Measurements from ENCODE around the gene LDLRAD2. TPM values are rescaled to one million over a fixed set of nuclear protein-coding genes. Genes with fewer than 3 reads are reported as not detected.
"Not testable (repeated sequence)": the region's sequence is repeated elsewhere in the genome, so short reads cannot be mapped to it uniquely, and the experiment has no call there.

The LDLRAD2 gene
- total RNA-seq: under 1 TPM in 1 of 4 donors, not detected in 3; 0.60 TPM

GRCh38 chr1:21811875-21812305 lies at the start of gene LDLRAD2:
Gene LDLRAD2, plus strand, starts transcription at chr1:21812265. Its CDS starts 187 bp downstream, at chr1:21812452.
- H3K27ac ChIP-seq: no peak within 1 kb of the TSS
- no peak within 1 kb of the TSS for H3K4me3 ChIP-seq
- H3K9me3 ChIP-seq: no peaks in the 10 kb centered on the region
- H3K36me3 ChIP-seq: no peaks in the 10 kb centered on the region
- H3K4me1 ChIP-seq: peaks cover 0 to 12% (median 3%) of the 10 kb centered on the region in 4 donors
- no peak for DNase-seq (ENCODE audit: low spot score in 2 of 2)
- 45 to 57% methylated on average over 2 of the region's 2 CpGs for WGBS, 2 donors
- TF ChIP-seq EP300 (IDR thresholded peaks at IDR 0.05) (no peak), CTCF (IDR thresholded peaks at IDR 0.05) (no peak), POLR2A (IDR thresholded peaks at IDR 0.05) (no peak)
- peaks cover 0 to 17% of the 10 kb centered on the region in 2 donors for H3K27me3 ChIP-seq

- Histone ChIP-seq H3K9me3 (no peaks in the 10 kb centered on the region), H3K4me3 (no peak overlapping the region), H3K27ac (peak overlapping the region in 1 of 4 donors; percentile 84), H3K27me3 (no peaks in the 10 kb centered on the region), H3K36me3 (no peaks in the 10 kb centered on the region), H3K4me1 (peaks cover 0 to 77% (median 29%) of the 10 kb centered on the region in 4 donors)
- TF ChIP-seq EP300 (IDR thresholded peaks at IDR 0.05) (no peak), POLR2A (IDR thresholded peaks at IDR 0.05) (no peak), CTCF (IDR thresholded peaks at IDR 0.05) (no peak)
- WGBS, 2 donors: 95 to 96% methylated on average over 10 of the region's 10 CpGs
- no peak for DNase-seq (ENCODE audit: low spot score in 2 of 2)
Measured at GRCh38 chr1:21763236-21763635, 48.8 kb upstream of the LDLRAD2 start.

GRCh38 chr1:21763694-21764419 lies 48.2 kb upstream of the LDLRAD2 start:
- H3K27ac ChIP-seq: peak overlapping the region in 3 of 4 donors; percentile 9 to 84 (median 76)

GRCh38 chr1:21764615-21765423 lies 47.2 kb upstream of the LDLRAD2 start:
- H3K27ac ChIP-seq: peak overlapping the region; percentile 9 to 84 (median 55)
- H3K4me1 ChIP-seq: peaks cover 0 to 74% (median 28%) of the 10 kb centered on the region in 4 donors
- peak in 1 of 2 donors; percentile 63 for DNase-seq (ENCODE audit: low spot score in 2 of 2)

More at GRCh38 chr1:21763694-21764419, 48.2 kb upstream of the LDLRAD2 start:
- 70 to 71% methylated on average over 7 of the region's 7 CpGs for WGBS, 2 donors
- DNase-seq (ENCODE audit: low spot score in 2 of 2): no peak
- no peaks in the 10 kb centered on the region for H3K27me3 ChIP-seq
- no peak overlapping the region for H3K4me3 ChIP-seq
- H3K4me1 ChIP-seq: peaks cover 0 to 79% (median 31%) of the 10 kb centered on the region in 4 donors
- H3K36me3 ChIP-seq: no peaks in the 10 kb centered on the region
- no peaks in the 10 kb centered on the region for H3K9me3 ChIP-seq
- TF ChIP-seq POLR2A (IDR thresholded peaks at IDR 0.05) (no peak), CTCF (IDR thresholded peaks at IDR 0.05) (no peak), EP300 (IDR thresholded peaks at IDR 0.05) (no peak)

GRCh38 chr1:21766210-21766609 lies 45.9 kb upstream of the LDLRAD2 start:
- peak overlapping the region in 2 of 4 donors; percentile 76 to 84 for H3K27ac ChIP-seq
- peaks cover 0 to 65% (median 28%) of the 10 kb centered on the region in 4 donors for H3K4me1 ChIP-seq
- H3K27me3 ChIP-seq: no peaks in the 10 kb centered on the region
- H3K36me3 ChIP-seq: no peaks in the 10 kb centered on the region
- TF ChIP-seq POLR2A (IDR thresholded peaks at IDR 0.05): no peak
- no peaks in the 10 kb centered on the region for H3K9me3 ChIP-seq
- no peak overlapping the region for H3K4me3 ChIP-seq
- WGBS, 2 donors: 93 to 95% methylated on average over 4 of the region's 4 CpGs
- DNase-seq (ENCODE audit: low spot score in 2 of 2): no peak

More at GRCh38 chr1:21764615-21765423, 47.2 kb upstream of the LDLRAD2 start:
- 35 to 40% methylated on average over 13 of the region's 13 CpGs for WGBS, 2 donors
- Histone ChIP-seq H3K4me3 (no peak overlapping the region), H3K36me3 (no peaks in the 10 kb centered on the region), H3K27me3 (no peaks in the 10 kb centered on the region), H3K9me3 (no peaks in the 10 kb centered on the region)
- TF ChIP-seq POLR2A (IDR thresholded peaks at IDR 0.05): no peak
- peak; percentile 39 to 82 for TF ChIP-seq EP300 (IDR thresholded peaks at IDR 0.05)

- H3K4me1 ChIP-seq: peaks cover 0 to 62% (median 26%) of the 10 kb centered on the region in 4 donors
- not testable (repeated sequence) for H3K36me3 ChIP-seq
- 94 to 96% methylated on average over 8 of the region's 8 CpGs for WGBS, 2 donors
Measured at GRCh38 chr1:21767106-21767505, 45.0 kb upstream of the LDLRAD2 start.

More at GRCh38 chr1:21767106-21767505, 45.0 kb upstream of the LDLRAD2 start:
- peak overlapping the region in 2 of 4 donors; percentile 22 to 39 for H3K27ac ChIP-seq
- H3K4me3 ChIP-seq; H3K9me3 ChIP-seq; DNase-seq (ENCODE audit: low spot score in 2 of 2); H3K27me3 ChIP-seq: not testable (repeated sequence)
